ENCODE measurements around the gene SERGEF. TPM values are rescaled to one million over a fixed set of nuclear protein-coding genes. Genes with fewer than 3 reads are reported as not detected.

SERGEF gene
- total and polyA plus RNA-seq, 2 donors from 2014 or later, result 33.2 to 63.0 TPM

DNA sequence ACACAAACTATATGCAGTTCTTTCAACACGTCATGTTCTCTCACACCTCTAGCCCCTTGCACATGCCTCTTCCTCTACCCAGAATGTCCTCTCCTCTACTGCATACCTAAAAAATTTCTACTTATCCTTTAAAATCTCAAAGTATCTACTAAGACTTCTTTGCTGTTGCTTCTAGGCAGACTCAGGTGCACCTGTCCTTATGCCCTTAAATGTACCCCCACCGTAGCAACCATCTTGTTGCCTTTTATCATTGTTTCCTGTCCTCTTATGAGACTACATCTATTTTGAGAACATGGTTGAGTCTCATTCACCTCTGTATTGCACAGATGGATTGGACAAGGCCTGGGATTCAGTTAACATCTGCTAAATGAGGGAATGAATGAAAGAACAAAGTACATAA, 134.1 kb downstream of the SERGEF start:
- TF ChIP-seq, protein P1, sequence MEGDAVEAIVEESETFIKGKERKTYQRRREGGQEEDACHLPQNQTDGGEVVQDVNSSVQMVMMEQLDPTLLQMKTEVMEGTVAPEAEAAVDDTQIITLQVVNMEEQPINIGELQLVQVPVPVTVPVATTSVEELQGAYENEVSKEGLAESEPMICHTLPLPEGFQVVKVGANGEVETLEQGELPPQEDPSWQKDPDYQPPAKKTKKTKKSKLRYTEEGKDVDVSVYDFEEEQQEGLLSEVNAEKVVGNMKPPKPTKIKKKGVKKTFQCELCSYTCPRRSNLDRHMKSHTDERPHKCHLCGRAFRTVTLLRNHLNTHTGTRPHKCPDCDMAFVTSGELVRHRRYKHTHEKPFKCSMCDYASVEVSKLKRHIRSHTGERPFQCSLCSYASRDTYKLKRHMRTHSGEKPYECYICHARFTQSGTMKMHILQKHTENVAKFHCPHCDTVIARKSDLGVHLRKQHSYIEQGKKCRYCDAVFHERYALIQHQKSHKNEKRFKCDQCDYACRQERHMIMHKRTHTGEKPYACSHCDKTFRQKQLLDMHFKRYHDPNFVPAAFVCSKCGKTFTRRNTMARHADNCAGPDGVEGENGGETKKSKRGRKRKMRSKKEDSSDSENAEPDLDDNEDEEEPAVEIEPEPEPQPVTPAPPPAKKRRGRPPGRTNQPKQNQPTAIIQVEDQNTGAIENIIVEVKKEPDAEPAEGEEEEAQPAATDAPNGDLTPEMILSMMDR (IDR thresholded peaks at IDR 0.05; ENCODE audit: borderline replicate concordance, extremely low read depth, insufficient read depth), result no peak
- Histone ChIP-seq H3K4me3 (ENCODE audit: low read length in 3 of 3) (no peak overlapping the region), H3K4me1 (ENCODE audit: control insufficient read depth in 2 of 3, insufficient read depth in 2 of 3, low read depth in 1 of 3, low read length in 3 of 3) (no peaks in the 10 kb centered on the region), H3K36me3 (ENCODE audit: control insufficient read depth in 2 of 3, insufficient read depth in 3 of 3, low read length in 3 of 3) (no peaks in the 10 kb centered on the region), H3K9me3 (ENCODE audit: control insufficient read depth in 2 of 3, insufficient read depth in 1 of 3, low read length in 3 of 3) (no peaks in the 10 kb centered on the region), H3K27me3 (ENCODE audit: control insufficient read depth, insufficient read depth, low read length) (no peaks in the 10 kb centered on the region), H3K27ac (ENCODE audit: low read depth in 2 of 2, low read length in 2 of 2) (no peak overlapping the region), H3K9ac (ENCODE audit: low read length in 3 of 3) (no peak overlapping the region)
- intact Hi-C loops (cut with DNase I), result no loop called here
- DNase-seq (no peak), FAIRE-seq (no peak)

DNA sequence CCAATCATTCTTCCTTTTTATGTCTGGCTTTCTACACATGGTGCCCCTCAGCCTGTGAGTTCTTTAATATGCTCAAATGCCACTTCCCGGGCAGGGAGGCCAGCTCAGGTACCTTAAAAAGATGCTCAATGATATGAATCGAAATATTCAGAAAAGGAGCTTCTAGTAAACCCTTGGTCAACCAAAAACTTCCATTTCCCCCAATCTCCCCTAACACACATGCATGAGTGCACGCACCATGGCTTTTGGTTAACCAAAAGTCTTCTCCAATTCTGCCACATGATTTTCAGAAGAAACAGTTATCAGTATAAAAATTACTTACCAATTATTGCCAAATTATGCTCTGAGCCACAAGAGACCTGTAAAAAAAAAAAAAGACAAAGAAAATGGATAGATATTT, 135.0 kb downstream of the SERGEF start:
- no peak for DNase-seq
- no peaks in the 10 kb centered on the region for H3K9me3 ChIP-seq (ENCODE audit: control insufficient read depth in 2 of 3, insufficient read depth in 1 of 3, low read length in 3 of 3)
- H3K27ac ChIP-seq (ENCODE audit: low read depth in 2 of 2, low read length in 2 of 2), result no peak overlapping the region
- H3K9ac ChIP-seq (ENCODE audit: low read length in 3 of 3), result no peak overlapping the region
- no peak overlapping the region for H3K4me3 ChIP-seq (ENCODE audit: low read length in 3 of 3)
- H3K36me3 ChIP-seq (ENCODE audit: control insufficient read depth in 2 of 3, insufficient read depth in 3 of 3, low read length in 3 of 3), result no peaks in the 10 kb centered on the region
- TF ChIP-seq, protein P1 (IDR thresholded peaks at IDR 0.05; ENCODE audit: borderline replicate concordance, extremely low read depth, insufficient read depth), result no peak
- no peaks in the 10 kb centered on the region for H3K4me1 ChIP-seq (ENCODE audit: control insufficient read depth in 2 of 3, insufficient read depth in 2 of 3, low read depth in 1 of 3, low read length in 3 of 3)
- intact Hi-C loops (cut with DNase I), result no loop called here
- no peaks in the 10 kb centered on the region for H3K27me3 ChIP-seq (ENCODE audit: control insufficient read depth, insufficient read depth, low read length)
- FAIRE-seq, result no peak

DNA sequence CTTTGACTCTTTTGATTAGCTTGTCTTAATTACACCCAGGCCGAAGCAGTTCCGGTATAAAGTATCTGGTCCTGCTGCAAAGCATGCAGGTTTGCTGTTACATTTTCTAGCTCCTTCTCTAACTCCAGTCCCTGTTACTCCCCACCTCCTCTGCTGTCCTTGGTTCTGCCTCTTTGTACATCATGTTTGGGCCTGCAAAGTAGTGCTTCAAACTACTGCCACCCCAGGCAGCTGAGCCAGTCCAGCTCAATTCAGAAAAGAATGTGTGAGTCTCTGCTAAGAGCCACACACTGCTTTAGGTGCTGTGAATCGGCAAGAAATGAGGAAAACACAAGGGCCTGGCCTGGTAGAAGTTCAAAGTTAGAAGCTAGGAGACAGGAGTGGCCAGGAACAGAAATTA, 136.0 kb downstream of the SERGEF start:
- peak in 1 of 5 donors; percentile 12 for DNase-seq
- Histone ChIP-seq H3K27ac (ENCODE audit: low read depth in 2 of 2, low read length in 2 of 2) (no peak overlapping the region), H3K27me3 (ENCODE audit: control insufficient read depth, insufficient read depth, low read length) (no peaks in the 10 kb centered on the region), H3K36me3 (ENCODE audit: control insufficient read depth in 2 of 3, insufficient read depth in 3 of 3, low read length in 3 of 3) (no peaks in the 10 kb centered on the region), H3K4me1 (ENCODE audit: control insufficient read depth in 2 of 3, insufficient read depth in 2 of 3, low read depth in 1 of 3, low read length in 3 of 3) (no peaks in the 10 kb centered on the region), H3K9ac (ENCODE audit: low read length in 3 of 3) (no peak overlapping the region), H3K4me3 (ENCODE audit: low read length in 3 of 3) (no peak overlapping the region), H3K9me3 (ENCODE audit: control insufficient read depth in 2 of 3, insufficient read depth in 1 of 3, low read length in 3 of 3) (no peaks in the 10 kb centered on the region)
- TF ChIP-seq, protein P1 (IDR thresholded peaks at IDR 0.05; ENCODE audit: borderline replicate concordance, extremely low read depth, insufficient read depth), result no peak
- no peak for FAIRE-seq
- intact Hi-C loops (cut with DNase I), result no loop called here

DNA sequence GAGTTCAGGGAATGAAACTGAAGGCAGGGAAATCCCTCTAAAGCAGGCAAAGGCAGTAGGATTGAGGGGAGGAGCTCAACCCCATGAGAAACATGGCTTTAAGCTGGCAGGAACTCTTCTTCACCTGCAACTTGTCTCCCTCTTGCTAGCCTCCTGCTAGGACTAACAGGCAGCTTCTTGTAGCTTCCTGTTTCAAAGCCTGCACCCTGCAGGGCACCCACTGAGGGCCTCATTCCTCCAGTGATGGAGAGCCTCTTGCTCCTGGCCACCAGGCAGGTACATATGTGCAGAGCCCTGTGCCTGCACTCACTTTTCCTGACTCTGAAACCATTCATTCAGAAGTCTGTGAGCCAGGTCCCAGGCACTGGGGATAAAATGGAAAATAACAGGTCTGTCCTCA, 137.0 kb downstream of the SERGEF start:
- DNase-seq (no peak), FAIRE-seq (no peak)
- H3K9ac ChIP-seq (ENCODE audit: low read length in 3 of 3), result no peak overlapping the region
- H3K9me3 ChIP-seq (ENCODE audit: control insufficient read depth in 2 of 3, insufficient read depth in 1 of 3, low read length in 3 of 3), result no peaks in the 10 kb centered on the region
- H3K36me3 ChIP-seq (ENCODE audit: control insufficient read depth in 2 of 3, insufficient read depth in 3 of 3, low read length in 3 of 3), result no peaks in the 10 kb centered on the region
- no peaks in the 10 kb centered on the region for H3K4me1 ChIP-seq (ENCODE audit: control insufficient read depth in 2 of 3, insufficient read depth in 2 of 3, low read depth in 1 of 3, low read length in 3 of 3)
- intact Hi-C loops (cut with DNase I), result no loop called here
- TF ChIP-seq, protein P1 (IDR thresholded peaks at IDR 0.05; ENCODE audit: borderline replicate concordance, extremely low read depth, insufficient read depth), result no peak
- H3K4me3 ChIP-seq (ENCODE audit: low read length in 3 of 3), result no peak overlapping the region
- no peaks in the 10 kb centered on the region for H3K27me3 ChIP-seq (ENCODE audit: control insufficient read depth, insufficient read depth, low read length)
- H3K27ac ChIP-seq (ENCODE audit: low read depth in 2 of 2, low read length in 2 of 2), result no peak overlapping the region

All from kidney (tissue), 14 donors.